Uterus (tissue), 4 donors: ENCODE results near the gene ARHGEF10L. TPM values are rescaled to one million over a fixed set of nuclear protein-coding genes. Genes with fewer than 3 reads are reported as not detected.

Source experiments
- DNase-seq, 2 donors: peaks; one replicate each; pipeline ENCODE4 v3.0.0-alpha.2; 2019 to 2020
- H3K27ac ChIP-seq, 2 donors: fragments of 200-600 bp; sonication (generic); 1 replicate in 1 of 2; 2 replicates in 1 of 2; pipeline ENCODE4 v1.5.1; 2016 to 2018
- H3K27me3 ChIP-seq, 2 donors: fragments of 200-600 bp; sonication (generic); one replicate each; pipeline ENCODE4 v1.5.1; 2018 to 2019; ENCODE audit warnings: control low read depth in 1 of 2
- H3K36me3 ChIP-seq, 2 donors: fragments of 200-600 bp; sonication (generic); one replicate each; pipeline ENCODE4 v1.5.1; 2019; ENCODE audit warnings: control low read depth in 1 of 2
- H3K4me1 ChIP-seq, 2 donors: fragments of 200-600 bp; sonication (generic); one replicate each; pipeline ENCODE4 v1.5.1; 2018 to 2019; ENCODE audit warnings: control low read depth in 1 of 2
- H3K4me3 ChIP-seq, 2 donors: fragments of 200-600 bp; sonication (generic); 1 replicate in 1 of 2; 2 replicates in 1 of 2; pipeline ENCODE4 v1.5.1; 2018 to 2019; ENCODE audit warnings: mild to moderate bottlenecking in 1 of 2
- H3K9me3 ChIP-seq, 2 donors: fragments of 200-600 bp; sonication (generic); one replicate each; pipeline ENCODE4 v1.5.1; 2019; ENCODE audit warnings: control low read depth in 1 of 2
- CTCF ChIP-seq, 4 experiments: fragments of 200-600 bp in 2 of 4; fragments of 450-650 bp in 2 of 4; sonication (generic) in 2 of 4; IDR thresholded peaks; one replicate each; pipeline ENCODE4 v1.5.1; 2016 to 2019; ENCODE audit warnings: antibody characterized with exemption in 4 of 4, mild to moderate bottlenecking in 2 of 4, moderate library complexity in 1 of 4
- POLR2A ChIP-seq, 2 donors: fragments of 450-650 bp; IDR thresholded peaks; one replicate each; pipeline ENCODE4 v1.6.1; 2016; ENCODE audit warnings: antibody characterized with exemption in 2 of 2, mild to moderate bottlenecking in 1 of 2, moderate library complexity in 1 of 2
- intact Hi-C: fragments of 100-400 bp; cut with DNase I; formaldehyde crosslinking; loops from one replicate; pipeline ENCODE4 v1.15.1; 2023; ENCODE audit warnings: low total_unique reads
- total RNA-seq, 4 donors: library from RNA; depleted of rRNA in 3 of 4; stranded (reverse); fragments of >200 nt in 3 of 4; gene quantifications; one replicate each; pipeline versions ENCODE4 v1.1.0 to v1.2.4, GENCODE V29; 2014 to 2023
- donor health status: DM: yes; HTN: yes; CAD: no.

ARHGEF10L gene
- total RNA-seq, 4 donors from 2014 or later, result 5.6 to 61.9 (median 19.1) TPM

GRCh38 chr1:17684810-17685209 is 145.3 kb downstream of the ARHGEF10L start:
- no peaks in the 10 kb centered on the region for H3K27me3 ChIP-seq
- H3K27ac ChIP-seq, result no peak overlapping the region
- no peak for TF ChIP-seq CTCF (IDR thresholded peaks at IDR 0.05)
- TF ChIP-seq POLR2A (IDR thresholded peaks at IDR 0.05), result no peak
- H3K36me3 ChIP-seq, result no peaks in the 10 kb centered on the region
- no peaks in the 10 kb centered on the region for H3K9me3 ChIP-seq
- no peaks in the 10 kb centered on the region for H3K4me1 ChIP-seq
- no peak overlapping the region for H3K4me3 ChIP-seq
- no peak for DNase-seq
- intact Hi-C loops, result no loop called here

- Histone ChIP-seq H3K27me3 (no peaks in the 10 kb centered on the region), H3K4me1 (no peaks in the 10 kb centered on the region), H3K36me3 (no peaks in the 10 kb centered on the region), H3K4me3 (no peak overlapping the region), H3K27ac (no peak overlapping the region), H3K9me3 (no peaks in the 10 kb centered on the region)
- TF ChIP-seq POLR2A (IDR thresholded peaks at IDR 0.05), result no peak
- TF ChIP-seq CTCF (IDR thresholded peaks at IDR 0.05), result no peak
- intact Hi-C loops, result no loop called here
- no peak for DNase-seq
Observed at GRCh38 chr1:17686258-17686657, 146.8 kb downstream of the ARHGEF10L start.

GRCh38 chr1:17687145-17687544 is 147.6 kb downstream of the ARHGEF10L start:
- Histone ChIP-seq H3K27ac (no peak overlapping the region), H3K36me3 (no peaks in the 10 kb centered on the region), H3K9me3 (no peaks in the 10 kb centered on the region), H3K27me3 (no peaks in the 10 kb centered on the region), H3K4me3 (no peak overlapping the region), H3K4me1 (no peaks in the 10 kb centered on the region)
- TF ChIP-seq CTCF (IDR thresholded peaks at IDR 0.05) (no peak), POLR2A (IDR thresholded peaks at IDR 0.05) (no peak)
- intact Hi-C loops, result no loop called here
- no peak for DNase-seq

- no peaks in the 10 kb centered on the region for H3K36me3 ChIP-seq
- H3K27me3 ChIP-seq, result no peaks in the 10 kb centered on the region
- TF ChIP-seq POLR2A (IDR thresholded peaks at IDR 0.05) (no peak), CTCF (IDR thresholded peaks at IDR 0.05) (no peak)
- no peak for DNase-seq
- intact Hi-C loops, result no loop called here
- H3K4me3 ChIP-seq, result no peak overlapping the region
- no peak overlapping the region for H3K27ac ChIP-seq
- H3K9me3 ChIP-seq, result no peaks in the 10 kb centered on the region
- no peaks in the 10 kb centered on the region for H3K4me1 ChIP-seq
Observed at GRCh38 chr1:17688217-17688810, 148.8 kb downstream of the ARHGEF10L start.

GRCh38 chr1:17689011-17689410 is 149.5 kb downstream of the ARHGEF10L start:
- H3K4me3 ChIP-seq, result no peak overlapping the region
- H3K9me3 ChIP-seq, result no peaks in the 10 kb centered on the region
- TF ChIP-seq CTCF (IDR thresholded peaks at IDR 0.05) (no peak), POLR2A (IDR thresholded peaks at IDR 0.05) (no peak)
- no peak overlapping the region for H3K27ac ChIP-seq
- no peaks in the 10 kb centered on the region for H3K4me1 ChIP-seq
- no peaks in the 10 kb centered on the region for H3K27me3 ChIP-seq
- DNase-seq, result no peak
- H3K36me3 ChIP-seq, result no peaks in the 10 kb centered on the region
- intact Hi-C loops, result no loop called here
